SK-N-SH (cell line): ENCODE data around the gene CNTN3. TPM values are rescaled to one million over a fixed set of nuclear protein-coding genes. Genes with fewer than 3 reads are reported as not detected.

ENCODE experiments used
- CTCF ChIA-PET: fragments of 300-600, 350-600 bp; formaldehyde crosslinking; extraction: SDS; loops from one replicate; lab custom pipeline; 2021; lab: Yijun Ruan, JAX
- POLR2A ChIA-PET: fragments of 350-600 bp; sonication (Branson Sonifier 250); formaldehyde crosslinking; extraction: SDS; loops from one replicate; lab custom pipeline; 2020; ENCODE audit warnings: antibody characterized with exemption, inconsistent platforms; lab: Yijun Ruan, JAX
- DNase-seq: peaks from one replicate; pipeline ENCODE4 v3.0.0; 2012
- H2AFZ ChIP-seq: fragments of 200-600 bp; sonication (generic); 2 replicates; pipeline ENCODE4 v1.8.1; 2016; ENCODE audit warnings: antibody characterized with exemption, mild to moderate bottlenecking, low read depth
- H3F3A ChIP-seq: fragments of 200-600 bp; sonication (generic); replicated peaks from 2 replicates; pipeline ENCODE3; 2016; ENCODE audit warnings: antibody characterized with exemption, mild to moderate bottlenecking; ENCODE audit not compliant: insufficient read depth
- H3K27ac ChIP-seq, 2 experiments: fragments of 200-500 bp in 1 of 2; fragments of 200-600 bp in 1 of 2; sonication (Bioruptor generic) in 1 of 2; sonication (generic), shearing (Covaris generic) in 1 of 2; 2 replicates each; pipeline versions ENCODE4 v1.5.1 to v1.6.1; 2014 to 2016; ENCODE audit warnings: low read depth in 2 of 2, inconsistent platforms in 1 of 2, low read length in 1 of 2, mild to moderate bottlenecking in 1 of 2, mixed read lengths in 1 of 2
- H3K27me3 ChIP-seq: fragments of 200-600 bp; sonication (generic), shearing (Covaris generic); 2 replicates; pipeline ENCODE4 v1.6.1; 2016; ENCODE audit warnings: mixed run types; ENCODE audit not compliant: insufficient read depth
- H3K36me3 ChIP-seq, 2 experiments: fragments of 200-500 bp in 1 of 2; fragments of 200-600 bp in 1 of 2; sonication (Bioruptor generic) in 1 of 2; sonication (generic) in 1 of 2; replicated peaks in 1 of 2; 2 replicates each; pipeline versions ENCODE3 to v1.5.1; 2014 to 2016; ENCODE audit warnings: low read length in 1 of 2, mild to moderate bottlenecking in 1 of 2; ENCODE audit not compliant: insufficient read depth in 2 of 2, control insufficient read depth in 1 of 2
- H3K4me1 ChIP-seq, 2 experiments: fragments of 200-500 bp in 1 of 2; fragments of 200-600 bp in 1 of 2; sonication (Bioruptor generic) in 1 of 2; sonication (generic), shearing (Covaris generic) in 1 of 2; 2 replicates each; pipeline versions ENCODE4 v1.5.1 to v1.6.1; 2014 to 2016; ENCODE audit warnings: low read depth in 1 of 2, low read length in 1 of 2, mixed run types in 1 of 2; ENCODE audit not compliant: insufficient read depth in 2 of 2, control insufficient read depth in 1 of 2
- H3K4me2 ChIP-seq: fragments of 200-600 bp; sonication (generic), shearing (Covaris generic); 2 replicates; pipeline ENCODE4 v1.6.1; 2017; ENCODE audit warnings: mixed run types
- H3K4me3 ChIP-seq, 2 experiments: fragments of 200-500 bp in 1 of 2; fragments of 200-600 bp in 1 of 2; sonication (Bioruptor generic) in 1 of 2; sonication (generic), shearing (Covaris generic) in 1 of 2; 2 replicates each; pipeline versions ENCODE4 v1.5.1 to v1.8.1; 2014 to 2016; ENCODE audit warnings: low read depth in 2 of 2, inconsistent platforms in 1 of 2, low read length in 1 of 2, mild to moderate bottlenecking in 1 of 2, mixed read lengths in 1 of 2, moderate library complexity in 1 of 2
- H3K79me2 ChIP-seq: fragments of 200-600 bp; sonication (generic); 2 replicates; pipeline ENCODE4 v1.8.1; 2017; ENCODE audit warnings: mild to moderate bottlenecking; ENCODE audit not compliant: insufficient read depth
- H3K9ac ChIP-seq: fragments of 200-600 bp; sonication (generic); 2 replicates; pipeline ENCODE4 v1.6.1; 2017; ENCODE audit warnings: mixed run types
- H3K9me2 ChIP-seq: fragments of 200-600 bp; sonication (generic); 2 replicates; pipeline ENCODE4 v1.6.1; 2017; ENCODE audit warnings: mixed run types
- H3K9me3 ChIP-seq: fragments of 200-600 bp; sonication (generic); 2 replicates; pipeline ENCODE4 v1.6.1; 2017; ENCODE audit warnings: mixed run types, mild to moderate bottlenecking, moderate library complexity
- H4K20me1 ChIP-seq: fragments of 200-600 bp; sonication (generic); 2 replicates; pipeline ENCODE4 v1.6.1; 2017; ENCODE audit warnings: mild to moderate bottlenecking, mixed run types; ENCODE audit not compliant: insufficient read depth
- CTCF ChIP-seq: fragments of 200-600 bp; sonication (generic); IDR thresholded peaks from 2 replicates; pipeline ENCODE4 v1.6.1; 2017; ENCODE audit warnings: antibody characterized with exemption, mild to moderate bottlenecking, moderate library complexity
- EP300 ChIP-seq, 2 experiments: IDR thresholded peaks; 2 replicates each; pipeline versions ENCODE4 v1.4.0 to v1.6.1; 2012; ENCODE audit warnings: borderline replicate concordance in 1 of 2, low read depth in 1 of 2, low read length in 1 of 2
- EZH2phosphoT487 ChIP-seq: fragments of 200-600 bp; sonication (generic); IDR thresholded peaks from 2 replicates; pipeline ENCODE4 v1.6.1; 2017; ENCODE audit warnings: low read depth, mixed run types, mild to moderate bottlenecking, antibody characterized with exemption, moderate library complexity, borderline replicate concordance
- MXI1 ChIP-seq: IDR thresholded peaks from 2 replicates; pipeline ENCODE4 v1.6.1; 2012; ENCODE audit warnings: mild to moderate bottlenecking, low read depth, low read length, improper control_type of control experiment
- NFIC ChIP-seq: IDR thresholded peaks from 2 replicates; pipeline ENCODE4 v1.4.0; 2012; ENCODE audit warnings: borderline replicate concordance
- NRF1 ChIP-seq: IDR thresholded peaks from 2 replicates; pipeline ENCODE4 v1.6.1; 2012; ENCODE audit warnings: low read depth, mild to moderate bottlenecking, low read length
- POLR2AphosphoS5 ChIP-seq: IDR thresholded peaks from 2 replicates; pipeline ENCODE4 v1.6.1; 2012; ENCODE audit warnings: low read depth, low read length
- RAD21 ChIP-seq: IDR thresholded peaks from 2 replicates; pipeline ENCODE4 v1.6.1; 2012; ENCODE audit warnings: mild to moderate bottlenecking, low read length
- RCOR1 ChIP-seq: fragments of 150-350 bp; IDR thresholded peaks from 2 replicates; pipeline ENCODE4 v1.6.1; 2017; ENCODE audit warnings: antibody characterized with exemption, low read length
- TCF12 ChIP-seq: IDR thresholded peaks from 2 replicates; pipeline ENCODE4 v1.4.0; 2012
- USF1 ChIP-seq: IDR thresholded peaks from 2 replicates; pipeline ENCODE4 v1.4.0; 2012; ENCODE audit warnings: low read depth, borderline replicate concordance
- whole genome bisulfite sequencing: methylation state at CpG from one replicate; pipeline ENCODE4 v1.1.6; 2017; ENCODE audit warnings: low lambda C conversion rate; 5-methylcytosine and 5-hydroxymethylcytosine counted together
- polyA plus RNA-seq, 3 experiments: library from polyadenylated mRNA; depleted of rRNA; stranded (reverse); fragments of >200 nt; gene quantifications; 2 replicates each; pipeline ENCODE4 v1.2.3, GENCODE V29; 2012
- TF ChIP-seq, protein P1 (sequence below): IDR thresholded peaks from 2 replicates; pipeline ENCODE4 v1.4.0; 2012; ENCODE audit warnings: low read depth, borderline replicate concordance

CNTN3 gene
- 2.8 and 3.3 TPM in 2 replicates for polyA plus RNA-seq (2012; rRNA removed)
- 3.1 and 3.6 TPM in 2 replicates for polyA plus RNA-seq (2012; cell fraction: cytosol; rRNA removed)
- 2.4 and 7.3 TPM in 2 replicates for polyA plus RNA-seq (2012; cell fraction: nucleus; rRNA removed)

DNA sequence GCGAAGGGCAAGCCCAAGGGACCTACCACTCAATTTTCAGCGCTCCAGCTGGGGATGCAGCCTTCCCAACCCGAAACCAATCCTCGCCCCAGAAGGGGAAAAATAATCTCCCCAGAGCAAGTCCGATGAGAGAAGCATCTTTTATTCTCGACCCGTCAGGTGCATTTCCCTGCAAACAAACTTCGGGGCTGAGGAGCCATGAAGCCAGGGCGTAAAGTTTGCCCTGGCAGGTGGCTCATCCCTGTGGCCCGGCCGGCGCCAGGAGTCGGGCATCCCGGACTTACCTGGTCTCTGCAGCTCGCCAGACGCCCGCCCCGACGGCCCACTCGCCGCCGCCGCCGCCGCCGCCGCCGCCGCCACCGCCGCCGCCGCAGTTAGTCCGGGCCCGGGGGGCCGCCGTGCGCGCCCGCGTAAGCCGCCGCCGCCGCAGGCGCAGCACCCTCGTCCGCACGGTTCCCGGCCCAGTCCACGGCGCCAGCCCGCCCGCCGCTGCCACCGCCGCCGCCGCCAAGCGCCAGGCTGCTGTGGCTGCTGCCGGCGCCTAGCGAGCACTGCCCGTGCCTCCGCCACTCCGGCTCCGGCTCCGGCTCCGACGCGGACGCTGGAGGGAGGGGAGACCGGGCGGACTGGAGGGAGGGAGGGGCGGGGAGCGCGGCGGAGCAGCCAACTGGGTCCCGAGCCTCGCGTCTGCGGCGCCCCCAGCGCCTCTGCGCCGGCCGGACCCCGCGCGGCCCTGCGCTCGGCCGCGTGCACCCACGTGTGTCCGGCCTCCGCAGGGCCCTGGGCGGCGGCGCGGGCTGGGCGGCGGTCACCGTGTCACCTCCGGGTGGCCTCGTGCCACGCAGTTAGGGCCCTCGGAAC, at the start of gene CNTN3:
CNTN3 (minus strand) TSS at position 553 of the 861 bp plus-strand sequence. CDS start 93,547 bp downstream, outside the sequence.
- Histone ChIP-seq H3K9ac (peak within 1 kb of the TSS; percentile 32), H3K9me2 (no peaks in the 10 kb centered on the region), H2AFZ (peak within 1 kb of the TSS; percentile 74; the same call in 1 of the 2 replicates), H3K4me1 (peaks cover 0 to 8% of the 10 kb centered on the region in 2 experiments; a peak in 1 of 4 replicates), H3K36me3 (no peaks in the 10 kb centered on the region), H3K4me3 (peak within 1 kb of the TSS; percentile 45 to 74), H4K20me1 (no peaks in the 10 kb centered on the region), H3K79me2 (no peaks in the 10 kb centered on the region; the same call in 1 of the 2 replicates), H3K27me3 (no peaks in the 10 kb centered on the region), H3K4me2 (peak within 1 kb of the TSS; percentile 77), H3K27ac (peak within 1 kb of the TSS in 1 of 2 experiments; percentile 54; a peak in 2 of 4 replicates), H3F3A (peaks cover 5% of the 10 kb centered on the region), H3K9me3 (no peaks in the 10 kb centered on the region)
- TF ChIP-seq RCOR1 (no peak), CTCF (no peak), POLR2AphosphoS5 (no peak), EZH2phosphoT487 (no peak), USF1 (no peak), TCF12 (no peak), NFIC (no peak)
- DNase-seq = peak; percentile 89
- ChIA-PET POLR2A (no interaction called here), CTCF (interaction anchor here (0.8 to 1.3 kb wide), 2 partner anchors 14 to 18 kb away, joined by 3 read pairs; no protein-coding TSS in a partner anchor)
- 7% methylated on average over 27 of the region's 108 CpGs for WGBS

DNA sequence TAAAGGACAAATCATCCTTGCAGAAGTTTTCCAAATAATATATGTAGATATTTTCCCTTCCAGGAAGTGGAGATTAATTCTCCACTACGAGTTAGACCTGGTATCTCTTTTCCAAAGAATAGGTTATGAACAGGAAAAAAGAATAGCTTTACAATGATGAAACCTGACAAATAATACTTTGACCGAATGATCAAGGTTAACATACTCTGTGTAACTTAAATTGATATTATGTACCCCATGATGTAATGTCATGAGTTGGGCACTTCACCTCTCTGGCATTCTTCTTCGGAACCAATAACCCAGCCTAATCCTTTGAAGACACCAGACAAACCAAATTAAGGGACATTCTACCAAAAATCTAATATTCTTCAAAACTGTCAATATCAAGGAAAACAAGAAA, 48.7 kb upstream of the CNTN3 start:
- Histone ChIP-seq H3K9ac (no peak overlapping the region), H3K9me2 (no peaks in the 10 kb centered on the region), H3K79me2 (no peaks in the 10 kb centered on the region), H3K4me1 (no peaks in the 10 kb centered on the region; a peak in 1 of 4 replicates), H3K4me3 (no peak overlapping the region), H3K4me2 (no peak overlapping the region), H3F3A (no peaks in the 10 kb centered on the region), H4K20me1 (no peaks in the 10 kb centered on the region), H2AFZ (no peak overlapping the region), H3K27me3 (no peaks in the 10 kb centered on the region), H3K36me3 (no peaks in the 10 kb centered on the region), H3K27ac (no peak overlapping the region), H3K9me3 (no peaks in the 10 kb centered on the region)
- 37% methylated on average over 3 of the region's 3 CpGs for WGBS
- ChIA-PET POLR2A (no interaction called here), CTCF (no interaction called here)
- DNase-seq = no peak
- TF ChIP-seq NRF1 (no peak), RAD21 (no peak), MXI1 (no peak), EP300 (IDR thresholded peaks at IDR 0.05; ENCODE audit: borderline replicate concordance in 1 of 2, low read depth in 1 of 2, low read length in 1 of 2) (no peak), USF1 (no peak)
- TF ChIP-seq, protein P1, sequence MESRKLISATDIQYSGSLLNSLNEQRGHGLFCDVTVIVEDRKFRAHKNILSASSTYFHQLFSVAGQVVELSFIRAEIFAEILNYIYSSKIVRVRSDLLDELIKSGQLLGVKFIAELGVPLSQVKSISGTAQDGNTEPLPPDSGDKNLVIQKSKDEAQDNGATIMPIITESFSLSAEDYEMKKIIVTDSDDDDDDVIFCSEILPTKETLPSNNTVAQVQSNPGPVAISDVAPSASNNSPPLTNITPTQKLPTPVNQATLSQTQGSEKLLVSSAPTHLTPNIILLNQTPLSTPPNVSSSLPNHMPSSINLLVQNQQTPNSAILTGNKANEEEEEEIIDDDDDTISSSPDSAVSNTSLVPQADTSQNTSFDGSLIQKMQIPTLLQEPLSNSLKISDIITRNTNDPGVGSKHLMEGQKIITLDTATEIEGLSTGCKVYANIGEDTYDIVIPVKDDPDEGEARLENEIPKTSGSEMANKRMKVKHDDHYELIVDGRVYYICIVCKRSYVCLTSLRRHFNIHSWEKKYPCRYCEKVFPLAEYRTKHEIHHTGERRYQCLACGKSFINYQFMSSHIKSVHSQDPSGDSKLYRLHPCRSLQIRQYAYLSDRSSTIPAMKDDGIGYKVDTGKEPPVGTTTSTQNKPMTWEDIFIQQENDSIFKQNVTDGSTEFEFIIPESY = no peak
